ENCODE measurements around the gene EFHC2.

The EFHC2 gene

GRCh38 chrX:44344687-44345086, 1.2 kb upstream of the EFHC2 start:
- in situ Hi-C loops (cut with HindIII; ENCODE audit: low sequenced_read_pairs) = no loop called here
- DNase-seq (ENCODE audit: low read depth) = no peak
- no peak for TF ChIP-seq CTCF (IDR thresholded peaks at IDR 0.05; ENCODE audit: low read depth, low read length, missing control alignments)
- no peak overlapping the region for H3K4me3 ChIP-seq (ENCODE audit: low read depth, low read length)

GRCh38 chrX:44344194-44344593, 722 bp upstream of the EFHC2 start:
- no peak for DNase-seq (ENCODE audit: low read depth)
- in situ Hi-C loops (cut with HindIII; ENCODE audit: low sequenced_read_pairs) = no loop called here
- TF ChIP-seq CTCF (IDR thresholded peaks at IDR 0.05; ENCODE audit: low read depth, low read length, missing control alignments) = no peak
- H3K4me3 ChIP-seq (ENCODE audit: low read depth, low read length) = no peak overlapping the region

GRCh38 chrX:44342866-44343265, 606 bp downstream of the EFHC2 start:
- DNase-seq (ENCODE audit: low read depth) = no peak

GRCh38 chrX:44338361-44338760, 5.1 kb downstream of the EFHC2 start:
- in situ Hi-C loops (cut with HindIII; ENCODE audit: low sequenced_read_pairs) = no loop called here
- no peak for TF ChIP-seq CTCF (IDR thresholded peaks at IDR 0.05; ENCODE audit: low read depth, low read length, missing control alignments)
- H3K4me3 ChIP-seq (ENCODE audit: low read depth, low read length) = no peak overlapping the region
- no peak for DNase-seq (ENCODE audit: low read depth)

More at GRCh38 chrX:44342866-44343265, 606 bp downstream of the EFHC2 start:
- no peak for TF ChIP-seq CTCF (IDR thresholded peaks at IDR 0.05; ENCODE audit: low read depth, low read length, missing control alignments)
- in situ Hi-C loops (cut with HindIII; ENCODE audit: low sequenced_read_pairs) = no loop called here
- H3K4me3 ChIP-seq (ENCODE audit: low read depth, low read length) = peak overlapping the region; percentile 40

- no peak overlapping the region for H3K4me3 ChIP-seq (ENCODE audit: low read depth, low read length)
- no peak for TF ChIP-seq CTCF (IDR thresholded peaks at IDR 0.05; ENCODE audit: low read depth, low read length, missing control alignments)
- no peak for DNase-seq (ENCODE audit: low read depth)
- in situ Hi-C loops (cut with HindIII; ENCODE audit: low sequenced_read_pairs) = no loop called here
Measured at GRCh38 chrX:44332437-44332836, 11.0 kb downstream of the EFHC2 start.

GRCh38 chrX:44330227-44330626, 13.2 kb downstream of the EFHC2 start:
- no peak for DNase-seq (ENCODE audit: low read depth)
- H3K4me3 ChIP-seq (ENCODE audit: low read depth, low read length) = no peak overlapping the region
- TF ChIP-seq CTCF (IDR thresholded peaks at IDR 0.05; ENCODE audit: low read depth, low read length, missing control alignments) = no peak
- in situ Hi-C loops (cut with HindIII; ENCODE audit: low sequenced_read_pairs) = no loop called here

GRCh38 chrX:44319550-44319949, 23.9 kb downstream of the EFHC2 start:
- no peak for TF ChIP-seq CTCF (IDR thresholded peaks at IDR 0.05; ENCODE audit: low read depth, low read length, missing control alignments)
- H3K4me3 ChIP-seq (ENCODE audit: low read depth, low read length) = no peak overlapping the region
- in situ Hi-C loops (cut with HindIII; ENCODE audit: low sequenced_read_pairs) = no loop called here
- DNase-seq (ENCODE audit: low read depth) = no peak
